ENCODE results near the gene ABI2.
A peak's percentile ranks its signal among the peaks of the same experiment; 100 is the strongest.
"Not testable (repeated sequence)": the region's sequence is repeated elsewhere in the genome, so short reads cannot be mapped to it uniquely, and the experiment has no call there.

Gene ABI2

GRCh38 chr2:203327901-203328759 is at the start of gene ABI2:
TSS of gene ABI2 (plus strand) at chr2:203328394. CDS start at chr2:203328515, 121 bp downstream.
- H3K4me3 ChIP-seq (ENCODE audit: low read depth, low read length), result peak within 1 kb of the TSS; percentile 90
- no peak for TF ChIP-seq CTCF (IDR thresholded peaks at IDR 0.05; ENCODE audit: low read depth, low read length, missing control alignments)
- peak; percentile 40 for DNase-seq (ENCODE audit: low read depth)
- in situ Hi-C loops (cut with HindIII; ENCODE audit: low sequenced_read_pairs), result no loop called here

DNA sequence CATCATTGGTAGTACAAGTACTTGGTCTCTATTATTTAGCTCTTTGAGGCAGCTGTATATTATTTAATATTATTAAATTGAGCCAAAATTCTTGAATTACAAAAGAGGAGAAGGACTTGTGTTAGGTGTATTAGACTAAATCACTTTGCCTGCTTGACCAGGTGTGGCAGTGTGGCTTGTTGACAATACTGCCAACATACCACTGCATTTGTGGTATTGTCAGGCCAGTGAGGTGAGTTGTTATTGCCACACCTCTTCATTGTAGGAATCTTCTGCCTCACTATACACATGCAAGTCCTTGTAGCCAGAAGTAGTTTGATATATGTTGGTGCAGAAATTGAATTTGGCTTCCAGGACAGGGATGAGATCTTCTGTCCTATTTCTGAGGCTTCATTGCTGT is 48.9 kb upstream of the ABI2 start:
- TF ChIP-seq CTCF (IDR thresholded peaks at IDR 0.05; ENCODE audit: low read depth, low read length, missing control alignments), result no peak
- no peak for DNase-seq (ENCODE audit: low read depth)
- no peak overlapping the region for H3K4me3 ChIP-seq (ENCODE audit: low read depth, low read length)
- in situ Hi-C loops (cut with HindIII; ENCODE audit: low sequenced_read_pairs), result no loop called here

GRCh38 chr2:203280428-203281064 is 47.6 kb upstream of the ABI2 start:
- H3K4me3 ChIP-seq (ENCODE audit: low read depth, low read length), result no peak overlapping the region
- in situ Hi-C loops (cut with HindIII; ENCODE audit: low sequenced_read_pairs), result no loop called here
- peak; percentile 71 for DNase-seq (ENCODE audit: low read depth)
- TF ChIP-seq CTCF (IDR thresholded peaks at IDR 0.05; ENCODE audit: low read depth, low read length, missing control alignments), result no peak

GRCh38 chr2:203282101-203282500 is 46.1 kb upstream of the ABI2 start:
- DNase-seq (ENCODE audit: low read depth), result no peak
- in situ Hi-C loops (cut with HindIII; ENCODE audit: low sequenced_read_pairs), result no loop called here
- no peak overlapping the region for H3K4me3 ChIP-seq (ENCODE audit: low read depth, low read length)
- TF ChIP-seq CTCF (IDR thresholded peaks at IDR 0.05; ENCODE audit: low read depth, low read length, missing control alignments), result no peak

DNA sequence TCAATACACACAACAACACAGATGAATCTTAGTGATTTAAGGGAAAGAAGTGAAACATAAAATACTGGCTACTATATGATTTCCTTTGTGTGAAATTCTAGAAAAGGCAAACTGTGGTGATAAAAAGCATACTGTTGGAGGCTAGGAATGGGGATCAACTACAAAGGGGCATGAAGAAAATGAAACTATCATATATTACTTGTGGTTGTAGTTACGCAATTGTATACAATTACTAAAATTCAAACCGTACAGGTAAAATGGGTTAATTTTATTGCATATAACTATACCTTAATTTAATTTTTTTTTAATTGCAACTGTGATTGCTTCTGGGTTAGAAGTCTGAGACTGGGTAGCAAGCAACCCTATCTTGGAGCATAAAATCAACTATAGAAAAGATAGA is 41.7 kb upstream of the ABI2 start:
- DNase-seq (ENCODE audit: low read depth), result no peak
- H3K4me3 ChIP-seq (ENCODE audit: low read depth, low read length), result no peak overlapping the region
- TF ChIP-seq CTCF (IDR thresholded peaks at IDR 0.05; ENCODE audit: low read depth, low read length, missing control alignments), result no peak
- in situ Hi-C loops (cut with HindIII; ENCODE audit: low sequenced_read_pairs), result no loop called here

- in situ Hi-C loops (cut with HindIII; ENCODE audit: low sequenced_read_pairs), result no loop called here
- DNase-seq (ENCODE audit: low read depth), result no peak
Measured at GRCh38 chr2:203301667-203302066, 26.5 kb upstream of the ABI2 start.

DNA sequence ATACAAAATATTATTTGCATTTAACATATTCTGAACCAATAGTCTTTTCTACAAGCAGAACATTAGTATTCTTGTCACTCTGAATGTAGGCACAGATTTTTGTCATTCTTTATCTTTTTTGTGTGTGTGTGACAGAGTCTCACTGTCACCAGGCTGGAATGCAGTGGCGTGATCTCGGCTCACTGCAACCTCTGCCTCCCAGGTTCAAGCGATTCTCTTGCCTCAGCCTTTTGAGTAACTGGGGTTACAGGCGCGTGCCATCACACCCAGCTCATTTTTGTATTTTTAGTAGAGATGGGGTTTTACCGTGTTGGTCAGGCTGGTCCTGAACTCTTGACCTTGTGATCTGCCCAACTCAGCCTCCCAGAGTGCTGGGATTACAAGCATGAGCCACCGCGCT is 25.6 kb upstream of the ABI2 start:
- in situ Hi-C loops (cut with HindIII; ENCODE audit: low sequenced_read_pairs); H3K4me3 ChIP-seq (ENCODE audit: low read depth, low read length); DNase-seq (ENCODE audit: low read depth): not testable (repeated sequence)

More at GRCh38 chr2:203301667-203302066, 26.5 kb upstream of the ABI2 start:
- H3K4me3 ChIP-seq (ENCODE audit: low read depth, low read length), result no peak overlapping the region
- TF ChIP-seq CTCF (IDR thresholded peaks at IDR 0.05; ENCODE audit: low read depth, low read length, missing control alignments), result no peak

Data from astrocyte of the cerebellum (primary cell).